NK-92 (cell line): Measurements from ENCODE around the gene OPRM1.
"Not testable (repeated sequence)": the region's sequence is repeated elsewhere in the genome, so short reads cannot be mapped to it uniquely, and the experiment has no call there.

Source experiments
- DNase-seq: peaks from one replicate; lab custom pipeline; 2025; ENCODE audit not compliant: unreplicated experiment; lab: John Stamatoyannopoulos, UW

Gene OPRM1

DNA sequence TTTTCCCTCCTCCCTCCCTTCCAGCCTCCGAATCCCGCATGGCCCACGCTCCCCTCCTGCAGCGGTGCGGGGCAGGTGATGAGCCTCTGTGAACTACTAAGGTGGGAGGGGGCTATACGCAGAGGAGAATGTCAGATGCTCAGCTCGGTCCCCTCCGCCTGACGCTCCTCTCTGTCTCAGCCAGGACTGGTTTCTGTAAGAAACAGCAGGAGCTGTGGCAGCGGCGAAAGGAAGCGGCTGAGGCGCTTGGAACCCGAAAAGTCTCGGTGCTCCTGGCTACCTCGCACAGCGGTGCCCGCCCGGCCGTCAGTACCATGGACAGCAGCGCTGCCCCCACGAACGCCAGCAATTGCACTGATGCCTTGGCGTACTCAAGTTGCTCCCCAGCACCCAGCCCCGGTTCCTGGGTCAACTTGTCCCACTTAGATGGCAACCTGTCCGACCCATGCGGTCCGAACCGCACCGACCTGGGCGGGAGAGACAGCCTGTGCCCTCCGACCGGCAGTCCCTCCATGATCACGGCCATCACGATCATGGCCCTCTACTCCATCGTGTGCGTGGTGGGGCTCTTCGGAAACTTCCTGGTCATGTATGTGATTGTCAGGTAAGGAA, at the start of gene OPRM1:
OPRM1 (plus strand) TSS at position 10 of the 612 bp plus-strand sequence; CDS start at position 315, 305 bp downstream.
- no peak for DNase-seq

DNA sequence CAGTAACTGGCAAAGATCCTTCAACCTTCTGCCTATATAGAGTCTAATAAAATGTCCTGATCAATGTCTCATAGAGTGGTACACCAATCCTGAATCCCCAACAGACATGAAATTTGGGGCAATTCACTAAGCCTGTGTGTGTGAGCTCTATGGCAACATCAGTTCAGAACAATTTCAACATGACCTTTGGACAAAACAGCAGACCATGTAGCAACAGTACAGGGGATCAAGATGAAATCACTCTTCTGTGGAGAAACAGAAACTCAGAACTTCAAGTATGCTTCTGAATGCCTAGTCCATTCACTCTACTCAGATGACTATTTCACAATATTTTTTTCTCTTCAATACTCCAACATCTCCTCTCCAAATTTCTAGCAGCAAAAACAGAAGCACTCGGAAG, 49.1 kb upstream of the OPRM1 start:
- DNase-seq: no peak

DNA sequence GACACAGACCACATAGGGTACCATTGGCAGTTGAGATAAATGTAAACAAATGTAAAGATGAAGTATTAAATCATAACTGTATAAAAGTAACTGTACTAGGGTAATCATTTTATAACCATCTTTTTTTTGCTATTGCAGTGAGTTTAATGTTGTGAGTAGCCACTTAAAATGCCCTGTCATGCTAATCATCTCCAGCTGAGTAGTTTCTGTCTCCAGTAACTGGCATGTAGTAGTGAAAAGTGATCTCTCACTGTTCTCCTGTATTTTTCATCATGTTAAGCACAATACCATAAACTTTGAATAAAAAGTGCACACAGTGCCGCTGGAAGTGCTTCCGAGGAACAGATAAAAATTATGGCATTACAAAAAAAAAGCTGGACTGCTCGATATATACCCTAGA, 45.0 kb upstream of the OPRM1 start:
- DNase-seq: no peak

DNA sequence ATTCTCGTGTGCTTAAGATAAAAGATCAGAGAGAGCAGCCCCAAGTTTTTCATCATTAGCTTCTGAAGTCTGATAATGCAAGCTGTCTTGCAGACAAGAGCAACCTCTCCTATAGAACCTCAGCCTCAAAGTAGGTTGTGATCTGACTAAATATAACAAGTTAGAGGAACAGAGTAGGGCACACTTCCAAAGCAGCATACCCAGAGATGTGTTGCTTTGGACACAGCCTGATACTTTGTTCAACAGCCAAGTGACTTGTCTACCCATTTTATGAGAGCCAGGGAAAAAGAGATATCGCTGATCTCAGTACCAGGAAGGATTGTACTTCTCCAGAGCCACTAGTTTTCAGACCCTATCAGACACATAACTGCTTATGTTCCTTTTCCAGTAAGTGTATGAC, 44.2 kb upstream of the OPRM1 start:
- DNase-seq: no peak

DNA sequence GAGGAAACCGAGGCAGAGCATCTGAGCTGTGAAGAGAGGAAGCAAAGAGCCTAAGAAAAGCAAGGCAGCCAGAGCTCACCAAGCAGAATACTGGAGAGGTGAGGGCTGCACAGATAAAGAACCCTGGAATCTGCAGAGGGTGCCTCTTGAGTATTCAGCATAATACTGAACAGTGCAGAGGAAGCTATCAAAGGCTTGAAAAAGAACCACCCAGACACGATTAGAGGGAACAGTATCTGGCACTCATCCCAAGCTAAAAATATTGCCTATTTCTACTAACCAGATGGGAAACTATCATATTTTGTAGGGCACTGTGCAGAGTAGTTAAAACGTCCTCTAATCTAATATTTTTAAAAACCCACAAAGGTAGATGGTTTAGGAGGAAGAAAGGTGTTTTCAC, 41.8 kb upstream of the OPRM1 start:
- no peak for DNase-seq

DNA sequence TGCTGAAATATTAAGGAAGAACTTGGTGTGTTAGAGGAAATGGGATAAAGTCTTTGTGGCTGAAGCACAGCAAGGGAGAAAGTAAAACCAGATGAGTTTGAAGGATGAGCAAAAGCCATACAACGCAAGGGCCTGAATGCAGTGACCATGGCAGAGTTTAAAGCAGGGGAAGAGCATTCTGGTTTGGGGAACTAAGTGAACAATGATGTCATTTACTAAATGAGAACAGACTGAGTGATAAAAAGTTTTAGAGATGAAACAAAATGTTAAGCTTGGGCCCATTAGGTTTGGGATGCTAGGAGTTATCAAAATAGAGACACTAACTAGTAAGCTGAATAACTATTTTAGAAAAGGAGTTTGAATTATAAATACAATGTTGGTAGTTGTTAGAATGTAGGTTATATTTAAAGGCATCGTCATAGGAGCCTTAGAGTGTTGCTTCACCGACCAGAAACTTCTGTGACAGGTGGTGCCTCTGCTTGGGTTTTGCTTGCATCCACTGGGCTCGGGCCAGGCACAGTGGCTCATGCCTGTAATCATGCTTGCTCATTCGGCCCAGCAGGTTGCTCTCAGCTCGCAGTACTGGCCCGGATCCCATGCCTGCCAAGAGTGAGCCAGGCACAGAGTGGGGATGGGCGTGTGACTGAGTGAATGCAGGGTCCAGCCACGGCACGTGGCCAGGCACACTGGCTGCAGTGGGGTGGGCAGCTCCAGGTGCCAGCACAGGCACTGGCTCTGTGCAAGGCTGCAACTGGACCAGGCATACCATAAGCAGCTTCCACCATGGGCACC, 37.4 kb upstream of the OPRM1 start:
- no peak for DNase-seq

DNA sequence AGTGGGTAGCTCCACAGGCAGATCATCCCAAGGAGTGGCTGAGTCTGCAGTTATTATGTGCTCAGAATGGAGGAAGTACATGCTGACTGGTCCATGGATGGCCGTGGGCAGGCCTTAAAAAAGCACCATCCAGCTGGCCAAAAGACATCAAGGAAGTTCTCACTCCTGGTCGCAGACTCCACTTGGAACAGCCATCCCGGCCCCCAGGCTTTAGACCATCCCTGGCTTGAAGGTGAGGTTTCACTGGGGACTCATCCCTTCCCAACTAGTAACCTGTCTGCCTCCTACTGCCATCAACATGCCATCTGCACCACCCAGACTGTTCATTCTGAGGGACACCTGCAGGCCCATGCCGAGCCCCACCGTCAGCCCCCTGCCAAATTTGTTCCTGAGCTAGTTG, 36.1 kb upstream of the OPRM1 start:
- no peak for DNase-seq

DNA sequence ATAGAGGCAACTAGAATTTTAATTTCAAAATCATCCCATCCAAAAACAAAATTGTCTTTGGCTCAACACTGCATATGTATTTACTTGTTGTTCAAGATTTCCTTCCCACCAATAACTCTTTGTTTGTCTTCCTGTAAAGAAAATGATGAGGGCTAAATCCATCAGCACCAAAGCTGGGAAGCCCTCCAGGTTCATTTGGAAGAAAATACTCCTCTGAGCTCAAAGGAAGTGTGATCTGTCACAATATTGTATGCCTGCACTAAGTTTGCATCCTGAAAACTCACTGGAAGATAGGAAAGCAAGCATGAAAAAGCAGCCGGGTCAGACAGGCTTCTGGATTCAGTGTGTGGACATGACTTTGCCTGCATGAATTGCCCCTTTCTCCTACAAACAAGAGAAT, 28.7 kb upstream of the OPRM1 start:
- DNase-seq: no peak

DNA sequence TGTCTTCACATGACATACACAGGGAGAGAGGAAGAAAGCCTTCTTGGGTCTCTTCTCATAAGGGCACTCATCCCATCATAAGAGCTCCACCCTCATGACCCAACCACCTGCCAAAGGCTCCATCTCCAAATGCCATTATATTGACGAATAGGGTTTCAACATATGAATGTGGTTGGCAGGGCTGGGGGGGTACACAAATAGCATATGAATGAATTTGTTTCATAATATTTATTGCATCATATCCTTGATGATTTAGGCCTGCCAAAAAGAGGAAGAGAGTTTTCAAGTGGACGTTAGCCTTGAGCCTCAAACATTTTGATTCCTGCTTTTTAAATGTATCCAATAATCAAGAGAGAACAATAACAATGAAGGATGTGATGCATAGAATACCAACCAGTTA, 26.2 kb upstream of the OPRM1 start:
- DNase-seq: no peak

DNA sequence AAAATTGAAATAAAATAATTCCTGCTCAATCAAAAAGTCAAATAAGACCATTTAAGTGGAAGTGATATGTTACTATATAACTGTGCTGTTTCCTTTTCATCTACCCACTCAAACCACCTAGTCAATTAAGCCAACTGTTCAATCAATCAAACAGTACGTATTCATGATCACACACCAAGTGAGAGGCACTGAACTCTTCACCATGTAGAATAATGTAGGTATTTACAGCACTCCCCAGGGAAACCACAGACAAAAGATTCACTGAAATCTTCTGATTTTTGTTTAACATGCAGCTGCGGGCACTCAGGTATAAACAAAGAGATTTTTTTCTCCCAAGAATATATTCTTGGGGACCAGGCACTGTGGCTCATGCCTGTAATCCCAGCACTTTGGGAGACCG, 21.3 kb upstream of the OPRM1 start:
- no peak for DNase-seq

DNA sequence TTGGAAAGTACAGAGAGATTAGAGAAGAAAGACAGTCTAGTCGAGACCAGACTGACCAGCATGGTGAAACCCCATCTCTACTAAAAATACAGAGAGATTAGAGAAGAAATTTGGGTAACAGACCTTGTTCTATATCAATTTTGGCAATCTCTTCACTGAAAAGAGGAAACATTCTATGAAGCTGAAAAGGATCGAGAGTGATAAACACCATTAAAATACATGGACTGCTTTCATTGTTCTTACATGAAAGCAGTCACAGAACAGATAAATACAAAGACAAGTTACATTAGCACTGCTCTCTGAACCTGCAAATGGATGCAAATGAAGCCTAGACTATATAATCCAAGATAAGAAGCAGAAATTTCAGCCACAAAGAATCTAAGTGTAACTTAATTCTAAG, 8.4 kb upstream of the OPRM1 start:
- no peak for DNase-seq

DNA sequence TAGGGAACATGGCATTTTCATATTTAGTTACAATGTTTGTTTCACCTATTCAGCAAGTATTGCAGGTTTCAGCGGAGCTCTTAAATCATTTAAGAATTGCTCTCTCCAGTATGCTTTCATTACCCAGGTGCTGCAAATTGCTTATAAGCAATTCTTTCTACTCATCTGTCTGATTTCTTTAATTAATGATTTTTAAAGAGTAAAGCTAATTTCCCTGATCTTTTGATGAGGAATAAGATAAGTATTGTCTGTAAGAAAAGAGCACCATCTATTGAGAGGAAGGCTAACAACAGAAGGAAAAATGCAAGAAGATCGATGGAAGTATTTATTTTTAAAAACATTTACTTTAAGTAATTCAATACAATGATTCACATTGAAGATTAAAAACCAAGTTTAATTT, 2.0 kb downstream of the OPRM1 start:
- DNase-seq: no peak

DNA sequence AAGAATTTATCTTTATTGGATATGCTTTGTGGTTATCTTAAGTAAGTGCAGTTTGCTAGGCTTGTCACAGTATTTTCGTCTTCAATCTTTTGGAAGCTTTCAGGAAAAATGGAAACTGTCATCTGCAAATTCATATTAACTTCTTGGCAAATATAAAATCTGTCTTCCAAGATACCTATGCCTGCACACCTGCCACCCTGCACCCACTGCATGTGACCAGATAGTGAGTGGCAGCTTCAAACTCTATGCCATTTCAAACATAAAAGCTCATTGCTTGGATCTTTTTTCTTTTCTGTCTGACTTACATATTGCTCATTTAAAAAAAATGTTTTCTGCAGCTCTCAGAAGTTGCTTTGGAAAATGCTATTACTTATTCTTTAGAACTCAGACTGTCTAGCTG, 14.1 kb downstream of the OPRM1 start:
- no peak for DNase-seq

DNA sequence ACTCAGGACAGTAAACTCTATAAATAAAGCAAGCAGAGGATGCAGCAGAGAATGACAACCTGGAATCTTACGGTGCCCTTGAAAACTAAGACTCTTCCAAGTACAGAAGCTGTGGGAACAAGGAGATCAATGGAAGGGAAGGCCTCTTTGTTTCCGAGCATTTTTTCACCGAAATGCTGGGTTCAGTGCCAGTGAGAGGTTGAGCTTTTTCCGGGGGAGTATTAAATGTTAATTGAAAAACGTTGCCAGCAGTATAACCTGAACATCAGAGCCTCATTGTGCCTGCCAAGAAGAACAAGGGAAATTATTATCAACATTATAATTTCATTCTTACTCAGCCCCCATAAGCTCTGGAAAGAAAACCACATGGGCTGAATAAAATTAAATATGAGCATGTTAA, 17.5 kb downstream of the OPRM1 start:
- DNase-seq: no peak

DNA sequence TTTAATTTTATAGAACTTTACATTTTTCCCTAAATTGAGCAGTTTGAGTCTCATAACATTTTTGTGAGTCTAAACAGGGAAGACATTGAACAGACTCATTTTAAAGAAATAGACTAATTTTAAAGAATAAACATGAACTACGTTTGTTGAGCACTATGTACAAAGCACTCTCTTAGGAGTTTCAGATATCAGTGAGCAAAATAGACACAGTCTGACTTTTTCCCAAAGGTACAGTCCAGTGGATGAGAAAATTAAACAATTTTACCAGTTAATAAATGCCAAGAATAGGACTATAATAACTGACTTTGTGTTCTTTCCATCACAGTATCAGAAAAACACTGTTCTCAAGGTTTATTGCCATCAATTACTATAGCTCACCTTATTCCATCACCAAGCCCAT, 18.1 kb downstream of the OPRM1 start:
- no peak for DNase-seq

DNA sequence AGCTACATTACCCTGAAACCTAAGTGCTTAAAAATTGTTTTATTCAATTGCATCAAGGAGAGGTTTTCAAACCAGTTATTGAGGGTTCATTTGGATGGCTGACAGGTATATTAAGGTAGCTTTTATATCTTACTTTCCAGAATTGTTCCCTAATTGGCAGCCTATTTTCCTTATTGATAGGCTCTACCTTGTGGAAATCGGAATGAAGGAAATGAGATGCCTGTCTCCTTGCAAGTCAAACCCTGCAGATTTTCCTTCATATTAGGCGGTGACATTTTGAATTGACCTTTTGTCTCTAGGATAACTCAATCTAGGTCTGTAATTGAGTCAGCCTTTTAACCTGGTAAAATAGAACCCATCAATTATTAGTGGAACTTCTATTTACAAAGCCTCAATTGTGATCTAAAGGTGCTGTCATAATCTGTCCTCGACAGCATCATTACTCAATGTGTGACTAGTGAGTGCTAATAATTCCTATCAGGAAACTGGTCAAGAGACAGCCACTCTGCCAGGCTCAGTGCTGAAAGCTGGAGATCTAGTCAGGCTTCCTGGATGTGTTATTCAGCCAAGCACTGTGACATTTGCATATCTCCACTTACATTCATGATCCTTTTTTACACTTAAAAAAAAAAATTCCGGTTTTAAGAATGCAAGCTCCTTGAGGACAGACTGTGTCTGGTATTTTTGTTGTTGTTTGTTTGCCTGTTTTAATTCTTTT, 20.1 kb downstream of the OPRM1 start:
- no peak for DNase-seq

DNA sequence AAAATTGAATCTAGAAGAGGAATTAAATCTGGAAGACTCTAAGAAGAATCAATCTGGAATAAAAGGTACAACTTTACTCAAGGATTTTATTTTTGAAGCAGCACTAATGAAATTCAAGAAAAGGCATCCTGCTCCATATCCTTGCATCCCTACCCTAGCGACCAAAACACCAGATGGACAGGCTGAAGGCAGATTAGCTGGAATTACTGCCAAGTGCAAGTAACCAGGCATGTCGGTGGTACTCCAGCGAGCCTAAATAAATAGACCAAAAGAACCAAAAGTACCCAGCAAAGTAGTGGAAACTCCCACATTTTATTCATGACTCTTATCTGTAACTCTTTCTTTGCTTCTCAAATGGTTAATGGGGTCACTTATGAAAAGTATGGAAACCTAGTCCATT, 21.0 kb downstream of the OPRM1 start:
- DNase-seq: no peak

DNA sequence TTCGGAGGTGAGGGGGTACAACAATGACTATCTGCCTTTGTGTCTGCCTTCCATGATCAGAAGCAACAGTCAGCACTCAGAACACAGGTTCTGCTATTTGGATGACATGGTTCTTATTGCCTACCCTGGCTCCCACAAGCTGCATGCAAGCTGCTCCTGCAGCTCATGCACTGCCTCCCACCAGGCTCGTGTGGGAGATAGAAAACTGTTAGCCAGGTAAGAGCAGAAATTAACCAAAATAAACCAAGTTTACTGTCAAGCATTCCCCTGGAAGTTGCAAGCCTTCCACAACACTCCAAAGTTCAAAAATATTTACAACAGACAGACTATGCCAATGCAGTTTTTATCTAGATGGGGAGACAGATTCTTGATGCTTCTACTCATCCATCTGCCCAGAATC, 31.0 kb downstream of the OPRM1 start:
- DNase-seq: no peak

DNA sequence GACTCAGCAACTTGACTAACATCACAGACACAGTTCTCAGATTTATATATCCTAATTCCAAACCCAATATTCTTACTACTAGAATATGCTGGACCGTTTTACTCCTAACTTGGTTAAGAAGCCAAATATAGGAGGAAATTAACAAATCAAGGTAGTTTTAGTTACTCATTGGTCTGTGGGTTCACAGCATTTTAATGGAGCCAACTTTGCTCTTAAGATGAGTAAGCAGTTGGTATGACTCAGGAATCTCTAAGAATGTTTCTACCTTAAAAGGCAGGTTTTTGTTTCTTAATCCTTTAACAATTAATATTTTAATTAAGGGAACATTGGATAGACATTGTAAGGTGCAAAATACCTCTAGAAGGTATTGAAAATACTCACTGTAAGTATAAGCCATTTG, 31.6 kb downstream of the OPRM1 start:
- no peak for DNase-seq

DNA sequence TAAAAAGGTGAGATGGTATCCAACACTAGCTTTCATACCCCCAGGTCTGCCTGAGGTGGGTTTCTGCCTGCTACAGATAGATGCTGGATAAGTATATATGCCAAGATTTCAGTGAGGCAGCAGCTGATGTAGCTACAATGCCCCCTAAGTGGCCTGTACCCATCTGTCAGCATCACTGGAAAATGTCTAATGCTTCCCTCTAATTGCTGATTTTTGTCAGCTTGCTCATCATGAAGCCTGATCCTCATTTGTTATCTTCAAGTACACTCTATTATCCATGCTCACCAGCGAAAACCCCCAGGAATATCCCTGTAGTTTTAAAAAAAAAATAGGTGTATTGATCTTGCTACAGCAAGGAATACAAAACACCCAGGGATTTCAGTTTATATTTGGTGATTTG, 32.2 kb downstream of the OPRM1 start:
- no peak for DNase-seq

DNA sequence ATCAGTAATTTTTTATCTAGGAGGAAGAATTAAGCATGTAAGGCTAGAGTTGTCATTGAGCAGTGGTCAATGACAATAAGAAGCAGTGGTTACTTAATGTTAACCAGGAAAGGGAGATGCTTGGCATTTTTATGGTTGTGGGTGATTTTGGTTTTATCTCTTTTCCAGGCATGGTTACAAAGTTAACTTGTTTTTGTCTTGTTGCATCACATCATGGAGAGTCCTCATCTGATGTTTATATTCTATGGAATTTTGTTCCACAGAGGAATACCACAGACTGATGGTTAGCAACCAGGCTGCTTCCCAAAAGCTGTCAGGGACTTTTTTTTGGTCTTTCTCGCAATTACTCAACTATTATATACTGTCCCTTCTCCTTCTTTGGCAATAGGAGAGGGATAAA, 32.7 kb downstream of the OPRM1 start:
- no peak for DNase-seq

DNA sequence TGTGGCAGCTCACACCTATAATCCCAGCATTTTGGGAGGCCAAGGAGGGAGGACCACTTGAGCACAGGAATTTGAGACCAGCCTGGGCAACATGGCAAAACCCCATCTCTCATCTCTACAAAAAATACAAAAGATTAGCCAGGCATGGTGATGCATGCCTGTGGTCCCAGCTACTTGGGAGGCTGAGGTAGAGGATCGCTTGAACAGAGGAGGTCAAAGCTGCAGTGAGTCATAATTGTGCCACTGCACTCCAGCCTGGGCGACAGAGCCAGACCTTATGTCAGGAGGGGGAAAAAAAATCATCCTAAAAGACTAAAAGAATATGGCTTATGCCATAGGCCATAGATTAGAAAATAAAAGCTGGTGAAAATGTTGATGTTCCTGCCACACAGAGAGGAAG, 39.6 kb downstream of the OPRM1 start:
- DNase-seq: not testable (repeated sequence)
